PFSK-1 (cell line): ENCODE results near the gene COL18A1.

Source experiments
- FOXP2 ChIP-seq: optimal IDR thresholded peaks from 2 replicates; pipeline ENCODE3; 2011; ENCODE audit warnings: borderline replicate concordance, control low read depth, inconsistent platforms; ENCODE audit not compliant: insufficient read depth; ENCODE audit errors: extremely low read length, extremely low read depth
- POLR2AphosphoS5 ChIP-seq: IDR thresholded peaks from 2 replicates; pipeline ENCODE4 v1.6.1; 2012; ENCODE audit warnings: low read depth, mild to moderate bottlenecking, control low read depth, low read length, moderate library complexity
- SIN3A ChIP-seq: IDR thresholded peaks from 2 replicates; pipeline ENCODE4 v1.6.1; 2012; ENCODE audit warnings: mild to moderate bottlenecking, low read length, moderate library complexity, borderline replicate concordance; ENCODE audit not compliant: insufficient read depth
- TAF1 ChIP-seq: IDR thresholded peaks from 2 replicates; pipeline ENCODE4 v1.6.1; 2012; ENCODE audit warnings: low read length, control low read depth, borderline replicate concordance; ENCODE audit not compliant: insufficient read depth
- TF ChIP-seq, protein P1 (sequence below), 2 experiments: IDR thresholded peaks; 2 replicates each; pipeline versions ENCODE4 v1.6.1 to v1.8.0; 2011 to 2012; ENCODE audit warnings: low read depth in 2 of 2, low read length in 2 of 2, control low read depth in 1 of 2, inconsistent platforms in 1 of 2, mild to moderate bottlenecking in 1 of 2, moderate library complexity in 1 of 2; ENCODE audit not compliant: insufficient read depth in 1 of 2

The COL18A1 gene

DNA sequence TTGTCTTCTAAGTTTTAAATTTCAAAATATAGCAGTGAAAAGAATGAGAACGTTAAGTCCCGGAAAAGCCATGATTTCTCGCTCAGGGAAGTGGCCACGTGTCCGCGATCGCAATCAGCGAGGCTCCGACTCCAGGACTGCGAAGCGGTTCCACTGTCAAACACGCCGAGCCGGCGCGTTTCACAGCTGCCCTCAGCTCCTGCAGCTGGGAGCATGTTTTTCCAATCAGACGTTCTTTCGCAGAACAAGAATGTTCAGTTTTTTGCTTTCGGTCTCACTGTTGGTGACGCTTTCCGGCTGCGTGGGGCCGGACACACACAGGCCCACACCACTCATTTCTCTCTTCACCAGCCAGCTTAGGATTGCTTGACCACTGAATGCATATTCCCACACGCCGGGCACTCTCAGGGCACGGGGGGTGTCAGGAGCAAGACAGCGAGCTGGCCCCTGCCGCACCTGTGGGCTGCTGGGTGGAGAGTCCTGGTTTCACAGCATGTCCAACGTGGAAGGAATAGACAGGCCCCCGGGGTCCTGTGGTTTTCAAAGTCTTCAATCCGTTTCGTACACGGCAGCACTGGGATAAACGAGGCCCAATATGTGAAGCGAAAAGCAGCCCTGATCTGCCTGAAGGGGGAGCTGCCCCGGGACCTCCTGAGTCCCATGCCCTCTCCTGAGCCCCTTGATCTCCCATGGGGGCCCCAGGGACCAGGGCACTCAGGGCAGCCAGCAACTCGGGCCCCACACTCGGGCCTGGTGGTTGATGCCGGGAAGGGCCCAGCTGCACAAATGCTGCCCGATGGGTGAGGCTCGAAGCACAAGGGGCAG lies 47.3 kb upstream of the COL18A1 start:
- TF ChIP-seq POLR2AphosphoS5: no peak

DNA sequence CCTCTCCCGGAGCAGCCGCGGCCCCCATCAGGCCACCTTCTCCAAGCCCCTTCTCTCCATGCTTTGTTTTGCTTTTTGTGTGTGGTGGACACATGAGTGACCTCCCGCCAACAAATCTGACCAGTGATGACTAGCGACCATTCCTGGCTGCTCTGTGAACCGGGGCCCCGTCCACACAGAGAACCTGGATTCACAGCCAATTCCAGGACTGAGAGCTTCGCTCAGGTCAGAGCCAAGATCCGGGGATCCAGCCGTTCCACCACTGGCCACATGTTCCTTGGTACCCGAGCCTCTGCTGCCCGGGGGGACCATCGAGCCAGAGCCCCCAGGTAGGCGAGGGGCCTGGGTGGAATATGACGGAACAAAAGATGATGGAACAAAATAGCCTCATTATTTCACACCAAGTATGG lies 46.7 kb upstream of the COL18A1 start:
- no peak for TF ChIP-seq TAF1

DNA sequence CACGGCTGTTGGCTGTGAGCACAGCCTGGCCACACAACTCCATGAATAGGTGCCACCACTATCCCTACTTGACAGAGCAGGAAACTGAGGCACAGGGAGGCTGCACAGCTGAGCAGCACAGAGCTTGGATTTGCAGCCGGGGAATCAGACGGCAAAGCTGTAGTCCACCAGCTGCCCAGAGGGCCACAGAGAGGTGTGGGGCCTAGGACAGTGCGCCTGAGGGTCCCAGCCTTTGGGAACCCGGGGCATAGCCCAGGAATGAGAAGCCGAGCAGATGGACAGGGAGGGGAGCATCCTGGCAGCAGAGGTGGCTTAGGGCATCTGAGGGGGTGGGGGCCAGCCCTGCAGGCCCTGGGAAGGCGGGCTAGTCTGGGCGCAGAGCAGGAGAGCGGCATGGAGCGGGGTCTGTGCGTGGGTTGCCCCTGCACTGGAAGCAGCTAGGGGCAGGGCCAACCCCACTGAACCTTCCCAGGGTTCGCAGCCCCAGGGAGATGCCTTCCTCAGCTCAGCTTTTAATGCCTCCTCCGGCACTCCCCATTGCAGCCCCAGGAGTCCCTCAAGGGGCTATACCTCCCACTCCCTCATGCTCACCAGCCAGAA lies 46.2 kb upstream of the COL18A1 start:
- TF ChIP-seq SIN3A: no peak
- TF ChIP-seq POLR2AphosphoS5: no peak

DNA sequence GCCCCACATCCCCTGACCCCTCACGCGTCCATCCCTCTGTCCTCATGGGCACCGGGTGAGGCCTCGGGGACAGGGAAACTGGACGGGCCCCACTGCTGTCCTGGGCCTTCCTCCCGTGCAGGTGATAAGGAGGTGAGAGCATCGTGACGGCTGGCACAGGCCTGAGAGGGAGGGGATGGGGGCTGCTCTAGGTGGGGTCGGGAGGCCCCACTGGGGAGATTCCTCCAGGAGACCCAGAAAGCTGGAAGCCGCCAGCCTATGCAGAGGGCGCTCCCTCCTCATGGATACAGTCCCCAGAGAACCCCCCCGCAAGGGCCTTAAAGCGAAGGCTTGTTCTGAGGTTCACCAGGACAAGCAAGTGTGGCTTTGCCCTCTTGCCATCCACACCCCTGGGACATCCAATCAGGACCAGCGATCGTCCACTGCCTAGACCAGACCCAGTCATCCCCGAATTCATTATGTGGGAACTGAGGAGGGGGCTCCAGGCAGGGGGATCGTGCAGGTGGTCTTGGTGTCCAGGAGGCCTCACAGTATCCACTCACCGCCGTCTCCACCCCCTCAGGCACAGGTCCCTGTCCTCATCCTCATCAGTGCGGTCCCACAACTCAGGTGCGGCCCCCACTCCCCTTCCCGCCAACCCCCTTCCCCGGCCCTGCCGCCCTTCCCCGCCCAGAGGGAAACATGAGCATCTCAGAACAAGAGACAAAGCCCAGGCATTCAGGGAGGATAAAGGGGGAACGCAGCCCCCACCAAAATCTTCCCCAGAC lies 45.3 kb upstream of the COL18A1 start:
- TF ChIP-seq, protein P1, sequence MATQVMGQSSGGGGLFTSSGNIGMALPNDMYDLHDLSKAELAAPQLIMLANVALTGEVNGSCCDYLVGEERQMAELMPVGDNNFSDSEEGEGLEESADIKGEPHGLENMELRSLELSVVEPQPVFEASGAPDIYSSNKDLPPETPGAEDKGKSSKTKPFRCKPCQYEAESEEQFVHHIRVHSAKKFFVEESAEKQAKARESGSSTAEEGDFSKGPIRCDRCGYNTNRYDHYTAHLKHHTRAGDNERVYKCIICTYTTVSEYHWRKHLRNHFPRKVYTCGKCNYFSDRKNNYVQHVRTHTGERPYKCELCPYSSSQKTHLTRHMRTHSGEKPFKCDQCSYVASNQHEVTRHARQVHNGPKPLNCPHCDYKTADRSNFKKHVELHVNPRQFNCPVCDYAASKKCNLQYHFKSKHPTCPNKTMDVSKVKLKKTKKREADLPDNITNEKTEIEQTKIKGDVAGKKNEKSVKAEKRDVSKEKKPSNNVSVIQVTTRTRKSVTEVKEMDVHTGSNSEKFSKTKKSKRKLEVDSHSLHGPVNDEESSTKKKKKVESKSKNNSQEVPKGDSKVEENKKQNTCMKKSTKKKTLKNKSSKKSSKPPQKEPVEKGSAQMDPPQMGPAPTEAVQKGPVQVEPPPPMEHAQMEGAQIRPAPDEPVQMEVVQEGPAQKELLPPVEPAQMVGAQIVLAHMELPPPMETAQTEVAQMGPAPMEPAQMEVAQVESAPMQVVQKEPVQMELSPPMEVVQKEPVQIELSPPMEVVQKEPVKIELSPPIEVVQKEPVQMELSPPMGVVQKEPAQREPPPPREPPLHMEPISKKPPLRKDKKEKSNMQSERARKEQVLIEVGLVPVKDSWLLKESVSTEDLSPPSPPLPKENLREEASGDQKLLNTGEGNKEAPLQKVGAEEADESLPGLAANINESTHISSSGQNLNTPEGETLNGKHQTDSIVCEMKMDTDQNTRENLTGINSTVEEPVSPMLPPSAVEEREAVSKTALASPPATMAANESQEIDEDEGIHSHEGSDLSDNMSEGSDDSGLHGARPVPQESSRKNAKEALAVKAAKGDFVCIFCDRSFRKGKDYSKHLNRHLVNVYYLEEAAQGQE (IDR thresholded peaks at IDR 0.05; ENCODE audit: insufficient read depth in 1 of 2, low read depth in 2 of 2, low read length in 2 of 2): no peak
- no peak for TF ChIP-seq FOXP2
- no peak for TF ChIP-seq TAF1
- TF ChIP-seq POLR2AphosphoS5: no peak
- TF ChIP-seq SIN3A: no peak

DNA sequence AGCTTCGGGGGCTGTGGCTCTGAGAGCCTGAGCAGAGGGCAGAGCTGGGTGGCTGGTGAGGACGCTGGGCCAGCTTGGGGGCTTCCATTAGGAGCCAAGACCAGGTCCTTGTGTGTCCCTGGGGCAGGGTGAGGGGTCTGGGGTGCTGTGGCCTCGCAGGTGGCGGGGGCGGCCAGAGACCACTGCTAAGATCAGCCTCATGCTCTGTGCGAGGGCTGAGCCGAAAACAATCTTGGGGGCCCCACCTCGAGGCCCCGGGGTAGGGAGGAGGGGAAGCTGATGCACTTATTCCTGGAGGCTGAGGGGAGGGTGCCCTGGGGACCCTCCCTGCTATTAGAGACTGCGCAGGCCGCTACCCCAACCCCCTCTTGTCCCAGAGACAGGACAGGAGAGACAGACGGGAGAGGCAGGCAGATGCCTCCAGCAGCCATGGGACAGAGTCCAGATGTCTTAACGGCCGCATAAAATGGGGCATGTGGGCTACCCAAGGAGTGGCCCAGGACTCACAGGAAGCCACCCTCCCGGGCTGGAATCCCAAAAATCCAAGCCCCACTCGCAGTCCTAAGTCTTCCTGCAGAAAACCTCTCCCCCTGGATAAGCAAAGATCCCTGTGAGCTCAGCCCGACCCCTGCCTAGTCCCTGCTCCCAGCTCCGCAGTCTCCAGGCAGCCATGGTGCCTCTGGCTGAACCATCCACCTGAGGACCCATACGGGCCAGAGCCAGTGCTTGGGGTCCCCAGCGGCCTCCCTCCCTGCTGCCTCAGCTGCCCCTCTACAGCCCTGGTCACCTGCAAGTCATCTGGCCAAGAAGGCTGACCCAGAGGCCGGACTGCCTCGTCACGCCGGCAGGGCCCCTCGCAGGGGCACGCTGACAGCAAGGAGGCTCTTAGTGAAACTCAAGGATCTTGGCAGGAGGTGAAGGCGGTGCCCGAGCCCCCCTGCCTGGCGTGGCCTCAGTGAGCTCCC lies 43.6 kb upstream of the COL18A1 start:
- TF ChIP-seq TAF1 (no peak), FOXP2 (no peak), SIN3A (no peak), POLR2AphosphoS5 (no peak)
- TF ChIP-seq, protein P1 (IDR thresholded peaks at IDR 0.05; ENCODE audit: insufficient read depth in 1 of 2, low read depth in 2 of 2, low read length in 2 of 2): no peak

DNA sequence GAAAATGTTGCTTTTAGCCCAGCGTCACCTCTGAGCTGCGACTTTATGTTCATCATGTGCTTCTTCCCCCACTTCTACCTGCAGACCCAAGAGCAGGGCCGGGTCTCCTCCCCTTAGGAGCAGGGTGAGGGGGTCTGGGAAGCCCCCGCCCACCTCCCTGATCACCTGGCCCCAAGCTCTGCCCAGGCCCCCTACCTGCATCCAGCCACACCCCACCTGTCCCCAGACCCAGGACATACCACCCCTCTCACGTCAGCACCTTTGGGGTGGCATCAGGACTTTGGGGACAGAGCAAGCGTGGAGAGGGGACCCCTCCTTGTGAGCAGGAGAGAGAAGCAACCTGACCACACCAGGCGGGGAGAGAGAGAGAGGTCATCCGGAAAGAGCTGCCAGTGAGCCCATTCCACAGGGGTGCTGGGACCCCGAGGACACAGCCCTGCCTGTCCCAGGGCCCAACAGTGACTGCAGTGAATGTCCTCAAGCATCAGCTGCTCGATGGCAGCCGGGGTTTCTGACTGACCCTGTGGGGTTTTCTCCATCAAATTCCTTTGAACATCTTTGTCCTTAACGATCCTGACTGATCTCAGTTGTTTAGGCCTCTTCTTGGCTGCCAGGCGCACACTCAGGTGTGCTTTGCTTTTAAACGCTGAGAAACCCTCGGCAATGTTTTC lies 42.8 kb upstream of the COL18A1 start:
- TF ChIP-seq POLR2AphosphoS5: no peak
- TF ChIP-seq, protein P1 (IDR thresholded peaks at IDR 0.05; ENCODE audit: insufficient read depth in 1 of 2, low read depth in 2 of 2, low read length in 2 of 2): no peak
- TF ChIP-seq FOXP2: no peak
- no peak for TF ChIP-seq TAF1
- no peak for TF ChIP-seq SIN3A
